Measurements from ENCODE around the gene ADIPOR1.
A peak's percentile ranks its signal among the peaks of the same experiment; 100 is the strongest.
"Not testable (repeated sequence)": the region's sequence is repeated elsewhere in the genome, so short reads cannot be mapped to it uniquely, and the experiment has no call there.

ADIPOR1 gene

GRCh38 chr1:202934755-202935154 is 23.4 kb downstream of the ADIPOR1 start:
- DNase-seq = no peak

- no peak for DNase-seq
These were observed 25.6 kb downstream of the ADIPOR1 start for GRCh38 chr1:202932476-202932875.

- DNase-seq = peak; percentile 93
These were observed 31.3 kb downstream of the ADIPOR1 start, which contains the start of gene KLHL12 for GRCh38 chr1:202926581-202927491. KLHL12 (minus strand) TSS chr1:202927234; CDS start chr1:202925162, 2,072 bp downstream.

- DNase-seq = no peak
These were observed 34.6 kb downstream of the ADIPOR1 start for GRCh38 chr1:202923533-202923932.

GRCh38 chr1:202919615-202920014 is 38.5 kb downstream of the ADIPOR1 start:
- DNase-seq = no peak

- DNase-seq = no peak
These were observed 43.0 kb downstream of the ADIPOR1 start for GRCh38 chr1:202915146-202915545.

- not testable (repeated sequence) for DNase-seq
These were observed 45.6 kb downstream of the ADIPOR1 start for GRCh38 chr1:202912476-202912875.

- no peak for DNase-seq
These were observed 48.6 kb downstream of the ADIPOR1 start for GRCh38 chr1:202909494-202909893.

- no peak for DNase-seq
These were observed 49.1 kb downstream of the ADIPOR1 start for GRCh38 chr1:202908998-202909397.

- no peak for DNase-seq
These were observed 52.8 kb downstream of the ADIPOR1 start for GRCh38 chr1:202905331-202905730.

- DNase-seq = not testable (repeated sequence)
These were observed 54.3 kb downstream of the ADIPOR1 start for GRCh38 chr1:202903808-202904207.

GRCh38 chr1:202901555-202901954 is 56.6 kb downstream of the ADIPOR1 start:
- no peak for DNase-seq

GRCh38 chr1:202892501-202892900 is 65.6 kb downstream of the ADIPOR1 start:
- DNase-seq = no peak

Measured in NCI-H2029 (cell line).